ENCODE measurements around the gene PTPRN2.

Gene PTPRN2

DNA sequence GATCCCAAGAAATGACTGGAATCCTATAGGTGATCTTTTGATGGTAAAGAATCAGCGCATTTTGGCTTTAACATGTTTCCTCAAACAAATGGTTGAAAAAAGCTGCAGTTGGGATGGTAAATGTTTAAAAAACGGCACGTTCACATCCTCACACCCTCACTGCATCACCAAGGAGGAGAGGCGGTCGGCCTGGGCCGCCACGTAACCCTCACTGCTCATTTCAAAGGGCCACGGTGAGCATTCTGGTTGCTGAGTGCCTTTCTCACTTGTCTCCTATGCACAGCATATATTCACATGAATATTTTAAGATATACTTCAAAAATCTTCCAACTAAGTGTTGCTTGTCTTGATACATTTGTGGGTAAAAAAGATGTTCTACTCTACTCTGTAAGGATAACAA is 1017.7 kb downstream of the PTPRN2 start:
- DNase-seq (ENCODE audit: low read depth, low spot score) = no peak
- ChIA-PET POLR2A (no interaction called here), CTCF (no interaction called here)
- H3K4me3 ChIP-seq (ENCODE audit: low read depth, low read length) = no peak overlapping the region
- TF ChIP-seq, protein P1, sequence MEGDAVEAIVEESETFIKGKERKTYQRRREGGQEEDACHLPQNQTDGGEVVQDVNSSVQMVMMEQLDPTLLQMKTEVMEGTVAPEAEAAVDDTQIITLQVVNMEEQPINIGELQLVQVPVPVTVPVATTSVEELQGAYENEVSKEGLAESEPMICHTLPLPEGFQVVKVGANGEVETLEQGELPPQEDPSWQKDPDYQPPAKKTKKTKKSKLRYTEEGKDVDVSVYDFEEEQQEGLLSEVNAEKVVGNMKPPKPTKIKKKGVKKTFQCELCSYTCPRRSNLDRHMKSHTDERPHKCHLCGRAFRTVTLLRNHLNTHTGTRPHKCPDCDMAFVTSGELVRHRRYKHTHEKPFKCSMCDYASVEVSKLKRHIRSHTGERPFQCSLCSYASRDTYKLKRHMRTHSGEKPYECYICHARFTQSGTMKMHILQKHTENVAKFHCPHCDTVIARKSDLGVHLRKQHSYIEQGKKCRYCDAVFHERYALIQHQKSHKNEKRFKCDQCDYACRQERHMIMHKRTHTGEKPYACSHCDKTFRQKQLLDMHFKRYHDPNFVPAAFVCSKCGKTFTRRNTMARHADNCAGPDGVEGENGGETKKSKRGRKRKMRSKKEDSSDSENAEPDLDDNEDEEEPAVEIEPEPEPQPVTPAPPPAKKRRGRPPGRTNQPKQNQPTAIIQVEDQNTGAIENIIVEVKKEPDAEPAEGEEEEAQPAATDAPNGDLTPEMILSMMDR (IDR thresholded peaks at IDR 0.05; ENCODE audit: insufficient read depth, low read length, missing control alignments) = no peak

GRCh38 chr7:157568770-157569584 is 1018.6 kb downstream of the PTPRN2 start:
- TF ChIP-seq, protein P1 (IDR thresholded peaks at IDR 0.05; ENCODE audit: insufficient read depth, low read length, missing control alignments) = no peak
- H3K4me3 ChIP-seq (ENCODE audit: low read depth, low read length) = peak overlapping the region; percentile 48
- DNase-seq (ENCODE audit: low read depth, low spot score) = no peak
- ChIA-PET POLR2A (no interaction called here), CTCF (no interaction called here)

DNA sequence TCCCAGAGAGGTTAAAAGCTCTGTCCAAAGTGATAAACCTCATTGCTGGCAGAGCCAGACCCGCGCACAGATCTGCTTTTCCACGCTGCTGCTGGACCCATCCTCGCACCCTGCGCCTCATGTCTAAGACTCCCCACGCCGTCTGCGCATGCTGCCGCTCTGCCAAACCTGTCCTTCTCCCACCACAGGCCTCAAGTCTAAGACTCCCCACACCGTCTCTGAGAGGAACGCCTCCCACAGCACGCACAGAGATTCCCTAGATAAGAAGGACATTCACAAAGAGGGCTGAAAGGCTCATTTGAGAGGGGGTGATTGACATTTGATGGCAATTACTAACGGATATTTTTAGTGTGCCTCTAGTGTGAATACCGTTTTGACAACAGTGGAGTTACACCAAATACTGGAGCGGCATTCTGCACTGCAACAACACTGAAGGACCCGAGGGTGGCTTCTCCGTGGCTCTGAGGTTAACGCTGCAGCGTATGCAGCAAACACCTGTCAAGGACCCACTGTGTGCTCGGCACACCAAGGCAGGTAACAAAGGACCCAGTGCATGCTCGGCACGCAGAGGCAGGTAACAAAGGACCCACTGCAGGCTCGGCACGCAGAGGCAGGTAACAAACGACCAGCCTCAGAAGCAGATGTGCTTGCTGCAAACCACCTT is 1019.4 kb downstream of the PTPRN2 start:
- no peak for DNase-seq (ENCODE audit: low read depth, low spot score)
- peak overlapping the region; percentile 48 for H3K4me3 ChIP-seq (ENCODE audit: low read depth, low read length)
- ChIA-PET POLR2A (no interaction called here), CTCF (no interaction called here)
- TF ChIP-seq, protein P1 (IDR thresholded peaks at IDR 0.05; ENCODE audit: insufficient read depth, low read length, missing control alignments) = no peak

- POLR2A ChIA-PET = no interaction called here
- TF ChIP-seq, protein P1 (IDR thresholded peaks at IDR 0.05; ENCODE audit: insufficient read depth, low read length, missing control alignments) = no peak
- CTCF ChIA-PET = no interaction called here
- no peak for DNase-seq (ENCODE audit: low read depth, low spot score)
- no peak overlapping the region for H3K4me3 ChIP-seq (ENCODE audit: low read depth, low read length)
Observed at GRCh38 chr7:157567666-157568065, 1020.0 kb downstream of the PTPRN2 start.

DNA sequence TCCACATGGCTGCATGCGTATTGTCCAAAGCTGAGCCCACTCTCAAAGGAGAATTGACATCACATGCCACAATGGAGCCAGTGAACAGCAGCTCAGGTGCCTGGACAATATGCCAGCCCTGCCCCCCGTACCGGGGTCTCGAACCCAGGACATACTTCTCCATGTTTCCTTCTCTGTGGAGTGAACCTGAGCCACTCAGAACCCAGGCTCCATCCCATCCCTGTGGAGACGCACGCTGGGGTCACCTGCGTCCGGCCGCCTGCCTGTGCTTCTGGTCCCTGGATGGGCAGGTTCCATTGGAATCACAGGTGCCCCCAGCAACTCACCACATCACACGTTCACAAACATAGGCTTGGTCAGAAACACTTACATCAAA is 1021.0 kb downstream of the PTPRN2 start:
- ChIA-PET POLR2A (no interaction called here), CTCF (no interaction called here)

More for the DNA sequence above, 1021.0 kb downstream of the PTPRN2 start:
- DNase-seq (ENCODE audit: low read depth, low spot score) = no peak
- no peak overlapping the region for H3K4me3 ChIP-seq (ENCODE audit: low read depth, low read length)
- TF ChIP-seq, protein P1 (IDR thresholded peaks at IDR 0.05; ENCODE audit: insufficient read depth, low read length, missing control alignments) = no peak

Measured in AG04449 (cell line).